GM21367 (cell line): ENCODE results near the gene BBS9.

Experiments
- ATAC-seq: cut with Tn5 transposase; IDR thresholded peaks from one replicate; pipeline ENCODE4 v1.9.1; 2021; ENCODE audit not compliant: unreplicated experiment

The BBS9 gene

DNA sequence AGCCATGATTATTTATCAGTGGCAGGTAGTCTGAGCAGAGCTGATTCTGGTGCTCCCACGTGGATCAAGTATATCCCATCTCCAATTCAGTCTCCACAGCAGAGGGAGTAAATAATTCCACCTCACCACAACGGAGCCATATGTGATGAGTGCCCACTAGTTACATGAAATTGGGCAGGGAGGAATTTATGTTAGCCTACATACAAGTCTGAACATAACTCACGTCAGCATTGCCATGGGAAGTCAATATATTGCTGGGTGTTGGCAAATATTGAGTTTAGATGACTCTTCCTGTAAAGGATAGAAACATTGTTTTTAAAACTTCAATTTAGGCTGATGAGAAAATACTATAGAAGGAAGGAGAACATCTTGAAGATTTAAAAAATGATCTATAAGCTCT, 507.0 kb downstream of the BBS9 start:
- no peak for ATAC-seq

DNA sequence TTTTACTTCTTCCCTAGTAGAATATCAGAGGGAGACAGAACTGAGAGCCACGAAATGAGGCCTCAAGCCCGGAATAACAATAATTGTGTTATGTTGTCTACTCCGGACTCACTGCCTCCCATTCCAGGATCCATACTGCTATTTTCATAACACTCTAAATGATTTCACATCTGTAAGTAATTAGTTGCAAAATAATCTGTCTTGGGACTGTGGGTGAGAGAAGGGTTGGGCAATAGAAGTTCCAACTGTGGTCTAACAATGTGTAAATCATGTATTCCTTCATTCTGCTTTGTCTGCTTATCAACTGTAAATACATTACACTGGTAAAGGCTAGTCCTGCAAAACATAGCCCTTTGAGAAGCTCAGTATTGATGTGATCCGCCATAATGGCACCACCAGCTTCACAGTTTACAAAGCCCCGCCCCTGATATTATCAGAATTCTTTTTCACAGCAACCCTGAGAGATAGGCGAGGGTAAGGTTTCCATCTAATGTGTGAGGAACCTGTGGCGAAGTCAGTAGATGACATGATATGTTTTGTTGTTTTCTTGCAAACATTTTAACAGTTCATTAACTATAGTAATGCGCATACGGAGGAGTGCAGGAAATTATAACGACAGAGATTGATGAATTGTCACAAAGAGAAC, 510.3 kb downstream of the BBS9 start:
- no peak for ATAC-seq

DNA sequence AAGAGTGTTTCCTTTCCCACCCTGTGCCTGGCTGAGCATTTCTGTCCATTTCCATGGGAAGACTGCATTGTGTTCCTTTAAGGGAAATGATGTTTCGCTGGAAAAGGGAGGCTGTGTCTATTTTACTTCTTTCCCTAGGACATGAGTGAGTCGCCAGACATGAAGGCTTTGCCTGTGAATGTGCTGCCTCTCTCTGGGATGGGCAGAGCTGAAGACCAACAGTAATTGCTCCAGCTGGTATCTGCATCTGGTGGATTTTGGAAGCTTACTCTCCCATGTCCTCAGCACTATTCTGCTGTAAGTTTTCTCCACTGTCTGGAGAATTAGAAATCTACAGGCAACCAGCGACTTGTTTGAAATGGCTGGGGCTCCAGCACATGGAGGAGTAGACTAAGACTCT, 511.4 kb downstream of the BBS9 start:
- no peak for ATAC-seq

DNA sequence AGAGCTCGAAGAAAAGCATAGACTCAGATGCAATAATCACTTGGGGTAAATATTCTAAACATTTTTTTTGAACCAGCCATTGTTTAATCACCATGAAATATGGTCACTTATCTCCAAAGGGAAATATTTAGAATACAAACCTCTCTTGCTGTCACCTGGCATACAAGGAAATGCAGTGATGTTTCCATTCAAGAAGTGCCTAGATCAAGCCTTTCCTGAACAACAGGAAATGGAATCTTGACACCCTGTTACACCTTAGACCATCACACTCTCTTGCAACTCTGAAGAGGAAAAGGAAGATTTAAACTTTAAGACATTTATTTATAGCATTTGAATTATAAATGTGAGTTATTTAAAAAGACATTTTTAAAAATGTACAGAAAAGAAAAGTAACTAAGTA, 512.9 kb downstream of the BBS9 start:
- no peak for ATAC-seq

DNA sequence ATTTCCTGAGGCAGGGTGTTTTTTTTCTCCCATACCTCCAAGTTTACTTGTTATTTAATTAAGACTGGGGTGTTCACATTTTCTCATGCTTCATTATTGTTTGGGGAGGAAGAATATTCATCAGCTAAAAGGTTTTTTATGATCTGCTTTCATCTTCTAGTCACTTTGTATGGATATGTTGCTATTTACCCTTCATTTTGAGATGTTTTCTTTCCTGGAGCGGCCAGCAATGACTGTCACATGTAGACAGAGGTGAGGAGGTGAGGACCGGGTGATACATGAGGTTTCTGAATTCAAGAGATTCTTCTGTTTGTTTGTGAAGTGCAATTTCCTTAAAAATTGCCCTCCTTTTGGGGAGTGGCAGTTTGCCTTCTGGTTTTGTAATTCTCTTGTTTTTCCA, 514.2 kb downstream of the BBS9 start:
- no peak for ATAC-seq

DNA sequence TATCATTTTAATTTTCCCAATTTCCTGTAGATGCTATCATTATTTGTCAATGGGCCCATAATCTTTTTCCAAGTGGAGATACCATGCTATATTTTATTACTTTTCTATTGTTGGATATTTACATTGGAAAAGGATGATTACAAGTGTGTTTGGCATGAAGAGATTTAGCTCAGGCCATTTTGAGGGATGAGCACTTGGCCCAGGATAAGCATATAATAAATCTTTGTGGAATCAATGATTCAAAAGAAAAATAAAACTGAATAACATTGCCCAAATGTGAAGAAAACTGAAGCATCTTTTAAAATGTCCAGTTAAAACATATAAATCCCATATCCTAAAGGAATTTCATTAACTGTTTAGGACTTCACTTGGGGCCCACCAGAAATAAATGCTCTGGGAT, 515.1 kb downstream of the BBS9 start:
- no peak for ATAC-seq

DNA sequence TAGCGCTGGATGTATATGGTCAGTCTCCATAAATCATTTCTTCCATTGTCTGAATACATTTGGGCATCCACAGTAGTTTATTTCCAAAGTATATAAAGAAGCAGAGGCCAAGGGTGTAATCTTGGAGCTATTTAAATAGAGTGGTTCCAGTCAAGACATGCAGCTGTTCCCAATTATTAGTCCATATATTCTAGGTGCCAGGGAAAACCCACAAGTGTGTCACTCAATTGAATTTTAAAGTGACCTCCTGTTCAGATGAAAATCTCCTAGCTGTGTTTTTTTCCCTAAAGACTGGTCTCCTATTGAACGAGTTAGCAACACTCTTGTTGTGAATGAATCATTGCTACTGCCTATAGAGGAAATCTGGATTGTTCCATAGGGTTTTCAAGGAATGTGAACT, 515.7 kb downstream of the BBS9 start:
- ATAC-seq: no peak

DNA sequence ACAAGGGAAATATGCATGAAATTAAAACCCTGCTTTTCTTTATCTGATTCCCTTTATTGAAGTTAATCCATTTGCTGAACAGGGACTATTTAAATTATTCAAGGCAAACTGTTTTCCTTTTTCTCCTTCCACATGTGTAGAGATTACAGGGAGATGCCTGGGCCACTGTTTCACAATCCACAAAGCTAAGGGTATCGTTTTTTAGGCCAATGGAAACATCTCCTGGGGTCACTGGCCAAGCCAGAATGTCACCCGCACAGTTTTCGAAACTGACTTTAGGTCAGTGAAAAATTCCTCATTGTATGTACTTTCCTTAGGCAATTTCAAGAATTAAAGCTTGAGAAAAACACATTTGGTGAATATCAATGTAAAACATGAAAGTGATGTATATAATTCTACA, 516.8 kb downstream of the BBS9 start:
- ATAC-seq: no peak

DNA sequence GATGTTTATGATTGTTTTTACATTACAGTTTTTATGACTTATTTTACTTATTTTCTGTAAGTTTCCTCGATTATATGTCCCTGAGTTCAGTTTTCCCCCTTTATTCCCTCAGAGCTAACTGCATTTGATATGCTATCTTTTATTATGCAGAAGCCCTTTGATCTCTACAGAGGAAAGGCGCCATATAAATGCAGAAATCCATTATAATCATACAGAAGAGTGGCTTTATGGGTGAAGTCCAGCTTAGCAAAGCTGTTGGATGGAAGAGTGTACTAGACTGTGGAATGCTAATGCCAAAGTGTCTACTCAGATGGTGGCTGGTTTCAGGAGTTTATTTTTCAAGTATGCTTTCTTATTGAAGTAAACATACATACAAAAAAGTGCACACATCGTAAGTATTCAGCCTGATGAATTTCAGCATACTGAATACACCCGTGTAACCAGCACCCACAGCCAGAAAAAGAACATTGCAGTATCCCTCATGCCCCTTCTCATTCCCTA, 517.6 kb downstream of the BBS9 start:
- no peak for ATAC-seq

DNA sequence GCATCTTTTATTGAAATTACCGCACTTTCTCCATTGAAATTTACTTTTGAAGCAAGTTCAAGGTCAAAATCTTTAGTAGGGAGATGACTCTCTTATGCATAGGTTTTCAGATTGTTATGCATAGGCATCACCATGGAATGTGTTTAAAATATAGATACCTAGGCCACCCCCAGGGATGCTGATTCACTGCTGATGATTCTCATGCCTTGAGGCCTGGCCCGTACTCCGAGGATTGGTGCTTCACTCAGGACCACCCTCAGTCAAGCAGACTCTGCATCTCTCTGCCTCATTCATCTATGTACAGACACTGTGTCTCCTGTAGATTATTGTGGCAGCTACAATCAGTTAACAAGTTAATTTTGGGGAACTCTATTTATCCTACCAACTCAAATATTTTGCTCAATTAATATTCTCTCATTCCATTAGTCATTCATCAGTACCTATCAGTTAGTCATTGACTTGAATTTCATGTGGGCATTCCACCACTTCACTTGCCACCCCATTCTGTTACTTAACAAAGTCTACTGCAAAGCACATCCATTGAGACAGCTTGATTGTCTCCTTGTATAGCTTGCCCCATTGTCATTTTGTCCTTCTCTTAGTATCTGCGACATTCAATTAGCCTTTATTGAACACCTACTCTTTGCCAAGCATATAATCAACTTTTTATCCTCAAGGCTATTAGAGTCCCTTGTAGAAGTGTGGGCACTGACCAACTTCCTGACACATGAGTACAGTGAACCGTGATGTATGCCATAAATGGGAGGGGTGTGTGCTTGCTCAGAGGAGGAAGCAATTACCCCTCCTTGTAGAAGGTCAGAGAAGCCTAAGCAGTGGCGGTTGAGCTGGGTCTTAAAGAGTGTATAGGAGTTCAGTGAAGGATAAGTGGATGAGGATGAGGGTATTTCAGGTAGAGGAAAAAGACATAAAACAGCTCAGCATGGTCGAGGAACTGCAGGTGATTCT, 520.4 kb downstream of the BBS9 start:
- no peak for ATAC-seq

DNA sequence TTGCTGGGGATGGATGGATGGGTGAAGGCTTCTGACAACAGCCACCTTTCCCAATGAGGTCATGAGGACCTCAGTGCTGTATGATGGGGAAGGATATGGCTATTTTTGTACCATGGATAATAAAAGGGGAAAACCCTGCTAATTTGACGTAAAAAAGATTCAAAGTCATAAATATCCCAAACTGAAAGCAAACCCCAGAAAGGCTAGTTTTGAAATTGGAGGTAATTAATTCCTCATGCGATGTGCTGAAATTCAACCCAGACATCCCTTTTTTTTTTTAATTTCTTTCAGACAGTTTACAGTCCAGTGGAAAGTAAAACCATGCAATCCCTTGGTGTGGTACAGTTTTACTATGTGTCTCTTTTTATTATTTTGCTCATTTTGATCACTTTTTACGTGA, 521.5 kb downstream of the BBS9 start:
- ATAC-seq: no peak

DNA sequence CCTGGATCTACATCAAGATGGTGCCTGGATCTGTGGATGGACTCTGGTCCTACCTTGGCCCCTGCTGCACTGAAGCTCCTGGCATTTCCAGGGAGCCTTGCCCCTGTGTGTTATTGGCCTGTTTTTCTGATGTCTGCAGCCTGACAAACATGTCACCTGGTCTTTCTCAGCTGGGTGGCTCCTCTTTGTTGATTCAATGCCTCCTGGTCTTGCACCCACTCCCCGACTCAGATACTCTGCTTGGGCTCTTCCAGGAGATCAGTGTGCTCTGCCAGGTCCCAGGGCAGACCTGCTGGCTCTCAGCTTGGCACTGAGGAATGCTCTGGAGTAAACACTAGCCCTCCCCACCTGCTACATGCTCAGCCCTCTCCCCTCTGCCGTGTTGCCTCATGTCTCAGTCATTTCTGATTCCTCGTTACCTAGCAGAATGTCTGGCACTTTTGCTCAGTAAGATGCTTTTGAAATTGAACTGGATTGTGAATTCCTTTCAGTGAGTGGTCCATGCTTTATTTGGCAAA, 522.7 kb downstream of the BBS9 start:
- ATAC-seq: no peak

DNA sequence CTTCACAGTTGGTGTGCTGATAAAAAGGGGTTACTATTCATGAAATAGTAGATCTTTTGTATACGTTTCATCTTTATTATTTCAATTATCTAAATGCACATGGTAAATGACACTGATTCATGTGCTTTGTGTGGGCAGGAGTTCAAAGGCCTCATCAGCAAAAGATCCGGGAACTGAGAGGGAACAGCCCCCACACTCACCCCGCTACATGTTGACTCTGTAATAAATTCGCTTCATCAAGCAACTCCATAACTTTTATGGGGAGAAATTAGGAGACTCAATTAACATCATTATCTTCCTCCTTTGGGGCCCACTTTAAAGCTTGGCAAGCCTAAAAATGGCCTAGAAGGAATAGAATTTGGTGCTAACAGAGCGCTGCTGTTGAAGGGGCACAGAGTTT, 525.3 kb downstream of the BBS9 start:
- no peak for ATAC-seq
